HepG2 (cell line): ENCODE measurements around the gene DDIT4. TPM values are rescaled to one million over a fixed set of nuclear protein-coding genes. Genes with fewer than 3 reads are reported as not detected.

ENCODE experiments used
- CEBPB ChIP-seq: IDR thresholded peaks from 2 replicates; pipeline ENCODE4 v1.6.1; 2011; ENCODE audit warnings: low read depth, low read length, improper control_type of control experiment, borderline replicate concordance
- GFI1 ChIP-seq: sonication (generic); formaldehyde crosslinking; IDR thresholded peaks from 2 replicates; pipeline ENCODE4 v1.5.0; 2020; ENCODE audit warnings: missing genetic modification reagents, mild to moderate bottlenecking, borderline replicate concordance
- HOXA7 ChIP-seq: sonication (generic); formaldehyde crosslinking; IDR thresholded peaks from 2 replicates; pipeline ENCODE4 v1.8.1; 2022; ENCODE audit warnings: mild to moderate bottlenecking, missing genetic modification reagents, moderate library complexity
- MED1 ChIP-seq: sonication (generic); formaldehyde crosslinking; IDR thresholded peaks from 2 replicates; pipeline ENCODE4 v1.4.0; 2020; ENCODE audit warnings: missing genetic modification reagents
- NFKBIZ ChIP-seq: IDR thresholded peaks from 2 replicates; pipeline ENCODE4 v1.6.1; 2018; ENCODE audit warnings: missing genetic modification reagents, missing compliant biosample characterization
- NFYC ChIP-seq: IDR thresholded peaks from 2 replicates; pipeline ENCODE4 v1.6.1; 2016; ENCODE audit warnings: missing genetic modification reagents, missing compliant biosample characterization
- SPEN ChIP-seq: sonication (generic); formaldehyde crosslinking; IDR thresholded peaks from 2 replicates; pipeline ENCODE4 v1.5.1; 2020; ENCODE audit warnings: low read depth, mild to moderate bottlenecking, missing genetic modification reagents
- SRSF4 ChIP-seq: fragments of 200-400 bp; formaldehyde crosslinking; IDR thresholded peaks from one replicate; pipeline ENCODE4 v1.6.1; 2018; ENCODE audit warnings: mild to moderate bottlenecking, low read depth, low read length, moderate library complexity; ENCODE audit not compliant: poor library complexity, severe bottlenecking
- ZBTB7A ChIP-seq: sonication (generic); formaldehyde crosslinking; IDR thresholded peaks from 2 replicates; pipeline ENCODE4 v1.8.0; 2022; ENCODE audit warnings: mild to moderate bottlenecking, missing genetic modification reagents
- ZEB1 ChIP-seq: IDR thresholded peaks from 2 replicates; pipeline ENCODE4 v1.6.1; 2012; ENCODE audit warnings: mild to moderate bottlenecking, low read depth, inconsistent platforms; ENCODE audit not compliant: insufficient replicate concordance
- ZFX ChIP-seq: sonication (generic); formaldehyde crosslinking; IDR thresholded peaks from 2 replicates; pipeline ENCODE4 v1.4.0; 2020; ENCODE audit warnings: mild to moderate bottlenecking, low read depth, missing genetic modification reagents, moderate library complexity
- ZNF678 ChIP-seq: sonication (generic); formaldehyde crosslinking; IDR thresholded peaks from 2 replicates; pipeline ENCODE4 v1.4.0; 2020; ENCODE audit warnings: mild to moderate bottlenecking, missing genetic modification reagents
- polyA plus RNA-seq, 8 experiments: library from polyadenylated mRNA; depleted of rRNA in 3 of 8; stranded (reverse) in 7 of 8; unstranded in 1 of 8; fragments of >200 nt; fragmentation: Illumina TruSeq in 4 of 8; extraction: Trizol in 4 of 8; gene quantifications; 2 replicates each; pipeline versions ENCODE4 v1.2.1 to v1.2.3, GENCODE V29; 2011 to 2016; ENCODE audit warnings: low read depth in 4 of 8, missing spikeins in 1 of 8, mixed read lengths in 1 of 8; ENCODE audit not compliant: insufficient read depth in 1 of 8
- total RNA-seq, 5 experiments: library from RNA; depleted of rRNA; stranded (reverse); fragments of >200 nt; fragmentation: Illumina TruSeq; extraction: Trizol; gene quantifications; 2 replicates each; pipeline ENCODE4 v1.2.3, GENCODE V29; 2016; ENCODE audit warnings: low read depth in 1 of 5
- TF ChIP-seq, protein P1 (sequence below): sonication (generic); formaldehyde crosslinking; IDR thresholded peaks from 2 replicates; pipeline ENCODE4 v1.4.0; 2020; ENCODE audit warnings: missing genetic modification reagents
- TF ChIP-seq, protein P2 (sequence below): fragments of 450-650 bp; IDR thresholded peaks from 2 replicates; pipeline ENCODE4 v1.6.1; 2017
- TF ChIP-seq, protein P3 (sequence below): IDR thresholded peaks from 2 replicates; pipeline ENCODE4 v1.6.1; 2016
- TF ChIP-seq, protein P4 (sequence below): sonication (generic); formaldehyde crosslinking; IDR thresholded peaks from 2 replicates; pipeline ENCODE4 v1.4.0; 2020; ENCODE audit warnings: missing genetic modification reagents, mild to moderate bottlenecking, borderline replicate concordance
- TF ChIP-seq, protein P5 (sequence below): sonication (generic); formaldehyde crosslinking; IDR thresholded peaks from 2 replicates; pipeline ENCODE4 v1.5.0; 2020; ENCODE audit warnings: mild to moderate bottlenecking, missing genetic modification reagents

Gene DDIT4
- total and polyA plus RNA-seq, 2 of the 13 experiments (the other 11 are each of a cell fraction or from before 2014, with no cell fraction given): 35.6 to 40.7 TPM

DNA sequence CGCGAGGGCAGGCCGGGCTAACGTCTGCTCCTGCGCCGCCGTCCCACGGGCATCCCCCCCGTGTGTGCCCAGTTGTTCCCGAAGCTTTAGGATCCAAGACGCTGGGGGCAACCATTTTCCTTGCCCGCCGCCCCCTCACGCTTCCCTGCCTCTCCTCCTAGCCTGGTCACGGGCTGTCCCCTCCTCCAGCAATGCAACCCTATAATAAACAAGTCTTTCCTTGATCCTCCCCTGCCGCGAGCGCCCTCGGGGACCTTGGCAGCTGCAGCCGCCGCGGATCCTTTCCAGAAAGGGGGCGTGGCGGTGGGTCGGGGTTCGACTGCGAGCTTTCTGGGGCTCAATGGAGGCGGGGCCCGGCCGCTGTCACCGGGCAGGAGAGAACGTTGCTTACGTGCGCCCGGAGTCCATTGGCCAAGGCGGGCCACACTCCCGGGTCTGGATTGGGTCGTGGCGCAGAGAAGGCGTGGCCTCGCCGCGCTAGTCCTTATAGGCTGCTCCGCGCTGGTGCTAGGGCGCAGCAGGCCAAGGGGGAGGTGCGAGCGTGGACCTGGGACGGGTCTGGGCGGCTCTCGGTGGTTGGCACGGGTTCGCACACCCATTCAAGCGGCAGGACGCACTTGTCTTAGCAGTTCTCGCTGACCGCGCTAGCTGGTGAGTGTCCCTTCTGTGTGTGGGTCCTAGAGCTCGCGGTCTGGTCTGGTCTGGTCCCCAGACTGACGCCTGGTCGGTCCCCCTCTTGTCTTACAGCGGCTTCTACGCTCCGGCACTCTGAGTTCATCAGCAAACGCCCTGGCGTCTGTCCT, at the start of gene DDIT4 (continued):
- TF ChIP-seq, protein P1, sequence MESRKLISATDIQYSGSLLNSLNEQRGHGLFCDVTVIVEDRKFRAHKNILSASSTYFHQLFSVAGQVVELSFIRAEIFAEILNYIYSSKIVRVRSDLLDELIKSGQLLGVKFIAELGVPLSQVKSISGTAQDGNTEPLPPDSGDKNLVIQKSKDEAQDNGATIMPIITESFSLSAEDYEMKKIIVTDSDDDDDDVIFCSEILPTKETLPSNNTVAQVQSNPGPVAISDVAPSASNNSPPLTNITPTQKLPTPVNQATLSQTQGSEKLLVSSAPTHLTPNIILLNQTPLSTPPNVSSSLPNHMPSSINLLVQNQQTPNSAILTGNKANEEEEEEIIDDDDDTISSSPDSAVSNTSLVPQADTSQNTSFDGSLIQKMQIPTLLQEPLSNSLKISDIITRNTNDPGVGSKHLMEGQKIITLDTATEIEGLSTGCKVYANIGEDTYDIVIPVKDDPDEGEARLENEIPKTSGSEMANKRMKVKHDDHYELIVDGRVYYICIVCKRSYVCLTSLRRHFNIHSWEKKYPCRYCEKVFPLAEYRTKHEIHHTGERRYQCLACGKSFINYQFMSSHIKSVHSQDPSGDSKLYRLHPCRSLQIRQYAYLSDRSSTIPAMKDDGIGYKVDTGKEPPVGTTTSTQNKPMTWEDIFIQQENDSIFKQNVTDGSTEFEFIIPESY (CRISPR knock-in tag): peak; percentile 49; the same call in 1 of the 2 replicates
- peak; percentile 76 for TF ChIP-seq ZNF678 (CRISPR knock-in tag)
- peak; percentile 97 for TF ChIP-seq MED1 (CRISPR knock-in tag)
- TF ChIP-seq, protein P2, sequence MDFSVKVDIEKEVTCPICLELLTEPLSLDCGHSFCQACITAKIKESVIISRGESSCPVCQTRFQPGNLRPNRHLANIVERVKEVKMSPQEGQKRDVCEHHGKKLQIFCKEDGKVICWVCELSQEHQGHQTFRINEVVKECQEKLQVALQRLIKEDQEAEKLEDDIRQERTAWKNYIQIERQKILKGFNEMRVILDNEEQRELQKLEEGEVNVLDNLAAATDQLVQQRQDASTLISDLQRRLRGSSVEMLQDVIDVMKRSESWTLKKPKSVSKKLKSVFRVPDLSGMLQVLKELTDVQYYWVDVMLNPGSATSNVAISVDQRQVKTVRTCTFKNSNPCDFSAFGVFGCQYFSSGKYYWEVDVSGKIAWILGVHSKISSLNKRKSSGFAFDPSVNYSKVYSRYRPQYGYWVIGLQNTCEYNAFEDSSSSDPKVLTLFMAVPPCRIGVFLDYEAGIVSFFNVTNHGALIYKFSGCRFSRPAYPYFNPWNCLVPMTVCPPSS: no peak
- TF ChIP-seq CEBPB: no peak
- peak; percentile 90 for TF ChIP-seq NFYC (CRISPR knock-in tag)
- TF ChIP-seq ZEB1: peak; percentile 63
- TF ChIP-seq, protein P3, sequence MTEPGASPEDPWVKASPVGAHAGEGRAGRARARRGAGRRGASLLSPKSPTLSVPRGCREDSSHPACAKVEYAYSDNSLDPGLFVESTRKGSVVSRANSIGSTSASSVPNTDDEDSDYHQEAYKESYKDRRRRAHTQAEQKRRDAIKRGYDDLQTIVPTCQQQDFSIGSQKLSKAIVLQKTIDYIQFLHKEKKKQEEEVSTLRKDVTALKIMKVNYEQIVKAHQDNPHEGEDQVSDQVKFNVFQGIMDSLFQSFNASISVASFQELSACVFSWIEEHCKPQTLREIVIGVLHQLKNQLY (CRISPR knock-in tag): no peak; the same call in 1 of the 2 replicates
- TF ChIP-seq, protein P4, sequence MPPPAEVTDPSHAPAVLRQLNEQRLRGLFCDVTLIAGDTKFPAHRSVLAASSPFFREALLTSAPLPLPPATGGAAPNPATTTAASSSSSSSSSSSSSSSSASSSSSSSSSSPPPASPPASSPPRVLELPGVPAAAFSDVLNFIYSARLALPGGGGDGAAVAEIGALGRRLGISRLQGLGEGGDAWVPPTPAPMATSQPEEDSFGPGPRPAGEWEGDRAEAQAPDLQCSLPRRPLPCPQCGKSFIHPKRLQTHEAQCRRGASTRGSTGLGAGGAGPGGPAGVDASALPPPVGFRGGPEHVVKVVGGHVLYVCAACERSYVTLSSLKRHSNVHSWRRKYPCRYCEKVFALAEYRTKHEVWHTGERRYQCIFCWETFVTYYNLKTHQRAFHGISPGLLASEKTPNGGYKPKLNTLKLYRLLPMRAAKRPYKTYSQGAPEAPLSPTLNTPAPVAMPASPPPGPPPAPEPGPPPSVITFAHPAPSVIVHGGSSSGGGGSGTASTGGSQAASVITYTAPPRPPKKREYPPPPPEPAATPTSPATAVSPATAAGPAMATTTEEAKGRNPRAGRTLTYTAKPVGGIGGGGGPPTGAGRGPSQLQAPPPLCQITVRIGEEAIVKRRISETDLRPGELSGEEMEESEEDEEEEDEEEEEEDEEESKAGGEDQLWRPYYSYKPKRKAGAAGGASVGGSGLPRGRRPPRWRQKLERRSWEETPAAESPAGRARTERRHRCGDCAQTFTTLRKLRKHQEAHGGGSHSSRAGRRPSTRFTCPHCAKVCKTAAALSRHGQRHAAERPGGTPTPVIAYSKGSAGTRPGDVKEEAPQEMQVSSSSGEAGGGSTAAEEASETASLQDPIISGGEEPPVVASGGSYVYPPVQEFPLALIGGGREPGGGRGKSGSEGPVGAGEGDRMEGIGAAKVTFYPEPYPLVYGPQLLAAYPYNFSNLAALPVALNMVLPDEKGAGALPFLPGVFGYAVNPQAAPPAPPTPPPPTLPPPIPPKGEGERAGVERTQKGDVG: peak; percentile 68
- TF ChIP-seq SPEN (CRISPR knock-in tag): peak; percentile 59; the same call in 1 of the 2 replicates
- peak; percentile 78 for TF ChIP-seq ZFX (CRISPR knock-in tag)
- peak; percentile 72; the same call in 1 of the 2 replicates for TF ChIP-seq NFKBIZ (CRISPR knock-in tag)
- no peak for TF ChIP-seq HOXA7 (CRISPR knock-in tag)
- peak; percentile 66; the same call in 1 of the 2 replicates for TF ChIP-seq ZBTB7A (CRISPR knock-in tag)
- TF ChIP-seq, protein P5, sequence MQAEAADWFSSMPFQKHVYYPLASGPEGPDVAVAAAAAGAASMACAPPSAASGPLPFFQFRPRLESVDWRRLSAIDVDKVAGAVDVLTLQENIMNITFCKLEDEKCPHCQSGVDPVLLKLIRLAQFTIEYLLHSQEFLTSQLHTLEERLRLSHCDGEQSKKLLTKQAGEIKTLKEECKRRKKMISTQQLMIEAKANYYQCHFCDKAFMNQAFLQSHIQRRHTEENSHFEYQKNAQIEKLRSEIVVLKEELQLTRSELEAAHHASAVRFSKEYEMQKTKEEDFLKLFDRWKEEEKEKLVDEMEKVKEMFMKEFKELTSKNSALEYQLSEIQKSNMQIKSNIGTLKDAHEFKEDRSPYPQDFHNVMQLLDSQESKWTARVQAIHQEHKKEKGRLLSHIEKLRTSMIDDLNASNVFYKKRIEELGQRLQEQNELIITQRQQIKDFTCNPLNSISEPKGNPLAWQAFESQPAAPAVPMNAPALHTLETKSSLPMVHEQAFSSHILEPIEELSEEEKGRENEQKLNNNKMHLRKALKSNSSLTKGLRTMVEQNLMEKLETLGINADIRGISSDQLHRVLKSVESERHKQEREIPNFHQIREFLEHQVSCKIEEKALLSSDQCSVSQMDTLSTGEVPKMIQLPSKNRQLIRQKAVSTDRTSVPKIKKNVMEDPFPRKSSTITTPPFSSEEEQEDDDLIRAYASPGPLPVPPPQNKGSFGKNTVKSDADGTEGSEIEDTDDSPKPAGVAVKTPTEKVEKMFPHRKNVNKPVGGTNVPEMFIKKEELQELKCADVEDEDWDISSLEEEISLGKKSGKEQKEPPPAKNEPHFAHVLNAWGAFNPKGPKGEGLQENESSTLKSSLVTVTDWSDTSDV (CRISPR knock-in tag): peak; percentile 72
- TF ChIP-seq SRSF4: no peak
- peak; percentile 40 for TF ChIP-seq GFI1 (CRISPR knock-in tag)
